ENCODE results near the gene PNPLA8. TPM values are rescaled to one million over a fixed set of nuclear protein-coding genes. Genes with fewer than 3 reads are reported as not detected.

PNPLA8 gene
- polyA plus RNA-seq, 3 donors = 10.2 to 80.0 (median 55.5) TPM

DNA sequence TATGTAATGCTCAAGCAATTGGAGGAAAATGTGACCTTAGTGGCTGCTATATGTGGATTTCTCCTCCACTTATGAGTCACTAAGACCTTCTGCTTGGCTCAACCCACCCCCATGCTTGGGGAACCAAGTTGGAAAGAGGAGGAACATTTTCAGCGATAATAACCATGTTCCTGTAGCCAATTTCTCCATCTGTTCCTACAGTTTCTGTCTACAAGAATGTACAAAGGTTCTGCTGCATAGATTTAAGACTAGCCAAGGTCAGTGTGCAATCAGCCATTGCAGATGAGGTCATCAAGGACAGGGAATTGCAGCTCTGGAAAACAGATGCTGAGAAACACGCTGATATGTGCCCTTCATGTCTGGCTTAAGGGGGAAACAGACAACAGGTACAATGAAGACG lies 64.1 kb downstream of the PNPLA8 start:
- Histone ChIP-seq H3K9me3 (replicated peaks in 1 of 2; ENCODE audit: control insufficient read depth in 1 of 2, insufficient read depth in 1 of 2, low read length in 2 of 2) (peaks cover 0 to 9% of the 10 kb centered on the region in 2 donors), H2AFZ (ENCODE audit: insufficient read depth, low read depth, low read length, poor library complexity, severe bottlenecking) (no peak overlapping the region), H4K20me1 (ENCODE audit: insufficient read depth, low read length) (no peaks in the 10 kb centered on the region), H3K4me1 (ENCODE audit: control insufficient read depth in 1 of 2, insufficient read depth in 2 of 2, low read length in 2 of 2) (no peaks in the 10 kb centered on the region), H3K9ac (ENCODE audit: insufficient read depth, low read length, poor library complexity, severe bottlenecking) (no peak overlapping the region), H3K79me2 (ENCODE audit: insufficient read depth, low read length) (no peaks in the 10 kb centered on the region), H3K27ac (ENCODE audit: low read depth in 1 of 2, low read length in 2 of 2) (no peak overlapping the region), H3K4me3 (replicated peaks in 1 of 3; ENCODE audit: low read depth in 2 of 3, low read length in 3 of 3) (no peak overlapping the region), H3K27me3 (ENCODE audit: control insufficient read depth in 2 of 2, insufficient read depth in 2 of 2, low read length in 2 of 2) (peaks cover 33 to 42% of the 10 kb centered on the region in 2 donors), H3K36me3 (replicated peaks in 1 of 2; ENCODE audit: control insufficient read depth in 1 of 2, insufficient read depth in 2 of 2, low read length in 2 of 2) (no peaks in the 10 kb centered on the region), H3K4me2 (replicated peaks; ENCODE audit: extremely low read depth, low read length, poor library complexity, severe bottlenecking) (no peak overlapping the region)
- no peak overlapping the region for H3K4me3 Mint-ChIP-seq
- intact Hi-C loops (cut with micrococcal nuclease) = no loop called here
- TF ChIP-seq, protein P1, sequence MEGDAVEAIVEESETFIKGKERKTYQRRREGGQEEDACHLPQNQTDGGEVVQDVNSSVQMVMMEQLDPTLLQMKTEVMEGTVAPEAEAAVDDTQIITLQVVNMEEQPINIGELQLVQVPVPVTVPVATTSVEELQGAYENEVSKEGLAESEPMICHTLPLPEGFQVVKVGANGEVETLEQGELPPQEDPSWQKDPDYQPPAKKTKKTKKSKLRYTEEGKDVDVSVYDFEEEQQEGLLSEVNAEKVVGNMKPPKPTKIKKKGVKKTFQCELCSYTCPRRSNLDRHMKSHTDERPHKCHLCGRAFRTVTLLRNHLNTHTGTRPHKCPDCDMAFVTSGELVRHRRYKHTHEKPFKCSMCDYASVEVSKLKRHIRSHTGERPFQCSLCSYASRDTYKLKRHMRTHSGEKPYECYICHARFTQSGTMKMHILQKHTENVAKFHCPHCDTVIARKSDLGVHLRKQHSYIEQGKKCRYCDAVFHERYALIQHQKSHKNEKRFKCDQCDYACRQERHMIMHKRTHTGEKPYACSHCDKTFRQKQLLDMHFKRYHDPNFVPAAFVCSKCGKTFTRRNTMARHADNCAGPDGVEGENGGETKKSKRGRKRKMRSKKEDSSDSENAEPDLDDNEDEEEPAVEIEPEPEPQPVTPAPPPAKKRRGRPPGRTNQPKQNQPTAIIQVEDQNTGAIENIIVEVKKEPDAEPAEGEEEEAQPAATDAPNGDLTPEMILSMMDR (IDR thresholded peaks at IDR 0.05) = no peak
- WGBS (ENCODE audit: insufficient coverage) = 94% methylated on average over 2 of the region's 3 CpGs
- H3K9me3 Mint-ChIP-seq = no peaks in the 10 kb centered on the region
- H3K27ac Mint-ChIP-seq = no peak overlapping the region
- H3K36me3 Mint-ChIP-seq = peaks cover 0 to 3% of the 10 kb centered on the region in 2 donors
- peaks cover 39 to 46% (median 42%) of the 10 kb centered on the region in 3 donors for H3K27me3 Mint-ChIP-seq (ENCODE audit: low read depth in 3 of 3)
- H3K4me1 Mint-ChIP-seq = no peaks in the 10 kb centered on the region
- DNase-seq = no peak

DNA sequence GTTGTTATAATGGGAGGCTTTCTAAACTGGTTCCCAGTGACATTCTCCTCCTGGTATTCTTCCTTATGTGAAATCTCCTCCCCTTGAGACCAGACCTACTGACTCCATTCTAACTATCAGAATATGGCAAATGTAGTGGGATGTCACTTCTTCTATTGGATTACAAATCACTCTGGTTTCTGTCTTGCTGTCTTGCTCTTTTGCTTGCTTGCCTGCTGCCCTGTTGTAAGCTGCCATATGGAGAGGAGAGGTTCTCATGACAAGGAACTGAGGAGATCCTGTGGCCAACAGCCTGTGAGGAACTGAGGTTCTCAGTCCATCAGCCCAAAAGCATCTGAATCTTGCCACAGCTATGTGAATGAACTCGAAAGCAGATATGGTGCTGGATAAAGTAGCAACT lies 65.0 kb downstream of the PNPLA8 start:
- WGBS (ENCODE audit: insufficient coverage) = no CpG with 5 or more reads among the region's 1 CpG
- H3K27me3 Mint-ChIP-seq (ENCODE audit: low read depth in 3 of 3) = peaks cover 44 to 51% (median 49%) of the 10 kb centered on the region in 3 donors

More for the DNA sequence above, 65.0 kb downstream of the PNPLA8 start:
- H3K27me3 ChIP-seq (ENCODE audit: control insufficient read depth in 2 of 2, insufficient read depth in 2 of 2, low read length in 2 of 2) = peaks cover 37 to 46% of the 10 kb centered on the region in 2 donors
- H3K4me2 ChIP-seq (replicated peaks; ENCODE audit: extremely low read depth, low read length, poor library complexity, severe bottlenecking) = no peak overlapping the region
- intact Hi-C loops (cut with micrococcal nuclease) = no loop called here
- Mint-ChIP-seq H3K9me3 (peaks cover 0 to 2% (median 0%) of the 10 kb centered on the region in 7 donors), H3K36me3 (peaks cover 0 to 3% of the 10 kb centered on the region in 2 donors), H3K4me1 (peaks cover 3% of the 10 kb centered on the region), H3K27ac (no peak overlapping the region), H3K4me3 (no peak overlapping the region)
- H3K9me3 ChIP-seq (replicated peaks in 1 of 2; ENCODE audit: control insufficient read depth in 1 of 2, insufficient read depth in 1 of 2, low read length in 2 of 2) = peaks cover 0 to 10% of the 10 kb centered on the region in 2 donors
- H3K27ac ChIP-seq (ENCODE audit: low read depth in 1 of 2, low read length in 2 of 2) = no peak overlapping the region
- no peaks in the 10 kb centered on the region for H3K36me3 ChIP-seq (replicated peaks in 1 of 2; ENCODE audit: control insufficient read depth in 1 of 2, insufficient read depth in 2 of 2, low read length in 2 of 2)
- no peaks in the 10 kb centered on the region for H4K20me1 ChIP-seq (ENCODE audit: insufficient read depth, low read length)
- H3K79me2 ChIP-seq (ENCODE audit: insufficient read depth, low read length) = no peaks in the 10 kb centered on the region
- TF ChIP-seq, protein P1 (IDR thresholded peaks at IDR 0.05) = no peak
- H3K4me1 ChIP-seq (ENCODE audit: control insufficient read depth in 1 of 2, insufficient read depth in 2 of 2, low read length in 2 of 2) = peaks cover 2 to 6% of the 10 kb centered on the region in 2 donors
- H3K4me3 ChIP-seq (replicated peaks in 1 of 3; ENCODE audit: low read depth in 2 of 3, low read length in 3 of 3) = no peak overlapping the region
- no peak overlapping the region for H2AFZ ChIP-seq (ENCODE audit: insufficient read depth, low read depth, low read length, poor library complexity, severe bottlenecking)
- no peak for DNase-seq
- H3K9ac ChIP-seq (ENCODE audit: insufficient read depth, low read length, poor library complexity, severe bottlenecking) = no peak overlapping the region
